Smooth muscle cell (in vitro differentiated cells): ENCODE measurements around the gene RAB22A. TPM values are rescaled to one million over a fixed set of nuclear protein-coding genes. Genes with fewer than 3 reads are reported as not detected.

Experiments used
- DNase-seq: peaks from one replicate; lab custom pipeline; 2025; ENCODE audit not compliant: unreplicated experiment; lab: John Stamatoyannopoulos, UW
- H2AFZ ChIP-seq: fragments of 200-600 bp; sonication (generic); 2 replicates; pipeline ENCODE4 v1.6.0; 2016; ENCODE audit warnings: antibody characterized with exemption, low read depth, mild to moderate bottlenecking
- H3F3A ChIP-seq: fragments of 200-600 bp; sonication (generic); 2 replicates; pipeline ENCODE4 v1.6.0; 2017; ENCODE audit warnings: antibody characterized with exemption, low read depth
- H3K27ac ChIP-seq: fragments of 200-600 bp; sonication (generic); 2 replicates; pipeline ENCODE4 v1.5.1; 2016; ENCODE audit warnings: low read depth, mild to moderate bottlenecking
- H3K27me3 ChIP-seq: fragments of 200-600 bp; sonication (generic); 2 replicates; pipeline ENCODE4 v1.6.1; 2016; ENCODE audit warnings: low read depth, mild to moderate bottlenecking
- H3K36me3 ChIP-seq: fragments of 200-600 bp; sonication (generic); 2 replicates; pipeline ENCODE4 v1.5.1; 2016; ENCODE audit warnings: low read depth
- H3K4me1 ChIP-seq: fragments of 200-600 bp; sonication (generic); 2 replicates; pipeline ENCODE4 v1.5.1; 2016; ENCODE audit warnings: low read depth
- H3K4me2 ChIP-seq: fragments of 200-600 bp; sonication (generic); 2 replicates; pipeline ENCODE4 v1.6.0; 2016; ENCODE audit warnings: mild to moderate bottlenecking
- H3K4me3 ChIP-seq: fragments of 200-600 bp; sonication (generic); 2 replicates; pipeline ENCODE4 v1.5.1; 2016; ENCODE audit warnings: mild to moderate bottlenecking
- H3K79me2 ChIP-seq: fragments of 200-600 bp; sonication (generic); 2 replicates; pipeline ENCODE4 v1.6.0; 2016; ENCODE audit warnings: low read depth, mild to moderate bottlenecking
- H3K9ac ChIP-seq: fragments of 200-600 bp; sonication (generic); 2 replicates; pipeline ENCODE4 v1.6.0; 2016; ENCODE audit warnings: low read depth
- H3K9me3 ChIP-seq: fragments of 200-600 bp; sonication (generic); replicated peaks from 2 replicates; pipeline ENCODE4 v1.5.1; 2016; ENCODE audit warnings: low read depth
- H4K20me1 ChIP-seq: fragments of 200-600 bp; sonication (generic); 2 replicates; pipeline ENCODE4 v1.6.0; 2016; ENCODE audit warnings: low read depth
- CTCF ChIP-seq: fragments of 200-600 bp; sonication (generic); IDR thresholded peaks from 2 replicates; pipeline ENCODE4 v1.5.1; 2017; ENCODE audit warnings: borderline replicate concordance, mild to moderate bottlenecking, antibody characterized with exemption; ENCODE audit not compliant: insufficient read depth, poor library complexity, severe bottlenecking
- WGBS: methylation state at CpG from one replicate; pipeline ENCODE4 v1.1.7; 2016; ENCODE audit warnings: low lambda C conversion rate; 5-methylcytosine and 5-hydroxymethylcytosine counted together
- polyA plus RNA-seq: library from polyadenylated mRNA; unstranded; fragments of >200 nt; fragmentation: Nextera tagmentation; extraction: Ambion mirVana; gene quantifications from 2 replicates; pipeline ENCODE4 v1.2.1, GENCODE V29; 2016
- total RNA-seq: library from RNA; depleted of rRNA; stranded (reverse); fragments of >200 nt; gene quantifications from 2 replicates; pipeline ENCODE4 v1.2.3, GENCODE V29; 2014

RAB22A gene
- total and polyA plus RNA-seq, 2 experiments from 2014 or later = 14.0 to 23.7 TPM

GRCh38 chr20:58340853-58341252, 31.3 kb downstream of the RAB22A start:
- H3K79me2 ChIP-seq = peaks cover 40% of the 10 kb centered on the region
- H3K9ac ChIP-seq = no peak overlapping the region
- H4K20me1 ChIP-seq = peaks cover 96% of the 10 kb centered on the region
- H3K4me3 ChIP-seq = no peak overlapping the region
- H3K36me3 ChIP-seq = no peaks in the 10 kb centered on the region
- no peaks in the 10 kb centered on the region for H3F3A ChIP-seq
- H3K4me2 ChIP-seq = no peak overlapping the region
- no peak overlapping the region for H3K27ac ChIP-seq
- H3K27me3 ChIP-seq = no peaks in the 10 kb centered on the region
- DNase-seq = no peak
- TF ChIP-seq CTCF = no peak
- peaks cover 9% of the 10 kb centered on the region for H3K4me1 ChIP-seq
- H3K9me3 ChIP-seq = no peaks in the 10 kb centered on the region
- H2AFZ ChIP-seq = no peak overlapping the region
- 97% methylated on average over 2 of the region's 2 CpGs for WGBS

GRCh38 chr20:58342104-58342945, 32.8 kb downstream of the RAB22A start:
- WGBS = 94% methylated on average over 3 of the region's 3 CpGs

GRCh38 chr20:58344741-58345140, 35.2 kb downstream of the RAB22A start:
- H3K27me3 ChIP-seq = no peaks in the 10 kb centered on the region
- H3K9me3 ChIP-seq = no peaks in the 10 kb centered on the region
- H3K27ac ChIP-seq = no peak overlapping the region
- no peak overlapping the region for H3K4me2 ChIP-seq
- peaks cover 92% of the 10 kb centered on the region for H4K20me1 ChIP-seq
- H3K4me3 ChIP-seq = no peak overlapping the region
- H3K79me2 ChIP-seq = peaks cover 7% of the 10 kb centered on the region
- H3F3A ChIP-seq = no peaks in the 10 kb centered on the region
- peaks cover 5% of the 10 kb centered on the region for H3K36me3 ChIP-seq
- no peak for TF ChIP-seq CTCF
- no peak overlapping the region for H2AFZ ChIP-seq
- no peak overlapping the region for H3K9ac ChIP-seq
- peaks cover 9% of the 10 kb centered on the region for H3K4me1 ChIP-seq
- 81% methylated on average over 4 of the region's 4 CpGs for WGBS
- no peak for DNase-seq

More at GRCh38 chr20:58342104-58342945, 32.8 kb downstream of the RAB22A start:
- Histone ChIP-seq H3K4me1 (peaks cover 9% of the 10 kb centered on the region), H3K79me2 (peaks cover 25% of the 10 kb centered on the region), H3K27ac (peak overlapping the region; percentile 45), H3K4me2 (peak overlapping the region; percentile 51), H4K20me1 (peaks cover 95% of the 10 kb centered on the region), H3K9ac (no peak overlapping the region), H3K27me3 (no peaks in the 10 kb centered on the region), H3F3A (no peaks in the 10 kb centered on the region), H3K36me3 (peaks cover 5% of the 10 kb centered on the region), H3K9me3 (no peaks in the 10 kb centered on the region), H2AFZ (no peak overlapping the region), H3K4me3 (no peak overlapping the region)
- no peak for TF ChIP-seq CTCF
- no peak for DNase-seq

- Histone ChIP-seq H3K27me3 (no peaks in the 10 kb centered on the region), H3K4me3 (no peak overlapping the region), H3K4me1 (no peaks in the 10 kb centered on the region), H3F3A (no peaks in the 10 kb centered on the region), H3K27ac (no peak overlapping the region), H4K20me1 (peaks cover 45% of the 10 kb centered on the region), H3K9ac (no peak overlapping the region), H3K9me3 (no peaks in the 10 kb centered on the region), H3K4me2 (no peak overlapping the region), H3K79me2 (peaks cover 3% of the 10 kb centered on the region), H2AFZ (no peak overlapping the region), H3K36me3 (peaks cover 22% of the 10 kb centered on the region)
- TF ChIP-seq CTCF = no peak
- no peak for DNase-seq
- 55% methylated on average over 3 of the region's 3 CpGs for WGBS
These were observed 40.1 kb downstream of the RAB22A start for GRCh38 chr20:58349570-58349969.
